HEK293 (cell line): ENCODE measurements around the gene MORC4.

Source experiments
- SETDB1 ChIP-seq: IDR thresholded peaks from one replicate; pipeline ENCODE4 v1.6.1; 2017; ENCODE audit warnings: mild to moderate bottlenecking, low read length, moderate library complexity, mixed read lengths; ENCODE audit not compliant: insufficient read length
- SP3 ChIP-seq: fragments of 450-650 bp; formaldehyde crosslinking; IDR thresholded peaks from 2 replicates; pipeline ENCODE4 v1.5.1; 2016; ENCODE audit warnings: missing biosample characterization, missing genetic modification characterization
- TRIM28 ChIP-seq: IDR thresholded peaks from 2 replicates; pipeline ENCODE4 v1.6.1; 2011; ENCODE audit warnings: low read length, control low read depth, borderline replicate concordance
- TSHZ1 ChIP-seq: fragments of 450-650 bp; formaldehyde crosslinking; IDR thresholded peaks from 2 replicates; pipeline ENCODE4 v1.5.1; 2016; ENCODE audit warnings: missing biosample characterization, missing genetic modification characterization, borderline replicate concordance
- WT1 ChIP-seq: fragments of 450-650 bp; formaldehyde crosslinking; IDR thresholded peaks from 2 replicates; pipeline ENCODE4 v1.5.1; 2016; ENCODE audit warnings: missing biosample characterization, missing genetic modification characterization
- ZBTB11 ChIP-seq: fragments of 450-650 bp; formaldehyde crosslinking; conservative IDR thresholded peaks from 2 replicates; pipeline ENCODE4 v1.5.1; 2016; ENCODE audit warnings: low read depth, missing biosample characterization, missing genetic modification characterization
- ZNF174 ChIP-seq: fragments of 450-650 bp; formaldehyde crosslinking; IDR thresholded peaks from 2 replicates; pipeline ENCODE4 v1.5.0; 2017; ENCODE audit warnings: missing biosample characterization, mild to moderate bottlenecking, missing genetic modification characterization
- ZNF26 ChIP-seq: fragments of 450-650 bp; formaldehyde crosslinking; IDR thresholded peaks from 2 replicates; pipeline ENCODE4 v1.5.1; 2016; ENCODE audit warnings: missing biosample characterization, missing genetic modification characterization
- ZNF274 ChIP-seq, 2 experiments: fragments of 200-500 bp in 1 of 2; fragments of 450-650 bp in 1 of 2; sonication (Bioruptor generic) in 1 of 2; formaldehyde crosslinking in 1 of 2; IDR thresholded peaks; 2 replicates each; pipeline versions ENCODE4 v1.5.1 to v1.6.1; 2014 to 2016; ENCODE audit warnings: borderline replicate concordance in 1 of 2, inconsistent platforms in 1 of 2, low read length in 1 of 2, missing biosample characterization in 1 of 2, missing genetic modification characterization in 1 of 2
- ZNF571 ChIP-seq: fragments of 450-650 bp; formaldehyde crosslinking; IDR thresholded peaks from 2 replicates; pipeline ENCODE4 v1.5.0; 2017; ENCODE audit warnings: missing biosample characterization, missing genetic modification characterization
- ZNF76 ChIP-seq: fragments of 450-650 bp; formaldehyde crosslinking; IDR thresholded peaks from 2 replicates; pipeline ENCODE4; 2016; ENCODE audit warnings: low read depth, missing biosample characterization, missing genetic modification characterization, borderline replicate concordance
- TF ChIP-seq, protein P1 (sequence below): fragments of 450-650 bp; formaldehyde crosslinking; IDR thresholded peaks from 2 replicates; pipeline ENCODE4 v1.5.1; 2016; ENCODE audit warnings: missing biosample characterization, missing genetic modification characterization
- TF ChIP-seq, protein P2 (sequence below): fragments of 450-650 bp; IDR thresholded peaks from 2 replicates; pipeline ENCODE4 v1.5.1; 2018; ENCODE audit warnings: missing biosample characterization, missing genetic modification characterization

GRCh38 chrX:106917830-106918500 lies 82.0 kb downstream of the MORC4 start:
- TF ChIP-seq ZNF571 (tag by site-specific recombination) (no peak), TSHZ1 (tag by site-specific recombination) (no peak), ZBTB11 (tag by site-specific recombination) (no peak), TRIM28 (no peak), ZNF274 (IDR thresholded peaks at IDR 0.05; ENCODE audit: low read length) (no peak), ZNF274 (tag by site-specific recombination; IDR thresholded peaks at IDR 0.05; ENCODE audit: borderline replicate concordance) (no peak), ZNF26 (no peak), ZNF76 (tag by site-specific recombination) (no peak), WT1 (tag by site-specific recombination) (no peak), SP3 (no peak), ZNF174 (tag by site-specific recombination) (no peak), SETDB1 (no peak)
- TF ChIP-seq, protein P1, sequence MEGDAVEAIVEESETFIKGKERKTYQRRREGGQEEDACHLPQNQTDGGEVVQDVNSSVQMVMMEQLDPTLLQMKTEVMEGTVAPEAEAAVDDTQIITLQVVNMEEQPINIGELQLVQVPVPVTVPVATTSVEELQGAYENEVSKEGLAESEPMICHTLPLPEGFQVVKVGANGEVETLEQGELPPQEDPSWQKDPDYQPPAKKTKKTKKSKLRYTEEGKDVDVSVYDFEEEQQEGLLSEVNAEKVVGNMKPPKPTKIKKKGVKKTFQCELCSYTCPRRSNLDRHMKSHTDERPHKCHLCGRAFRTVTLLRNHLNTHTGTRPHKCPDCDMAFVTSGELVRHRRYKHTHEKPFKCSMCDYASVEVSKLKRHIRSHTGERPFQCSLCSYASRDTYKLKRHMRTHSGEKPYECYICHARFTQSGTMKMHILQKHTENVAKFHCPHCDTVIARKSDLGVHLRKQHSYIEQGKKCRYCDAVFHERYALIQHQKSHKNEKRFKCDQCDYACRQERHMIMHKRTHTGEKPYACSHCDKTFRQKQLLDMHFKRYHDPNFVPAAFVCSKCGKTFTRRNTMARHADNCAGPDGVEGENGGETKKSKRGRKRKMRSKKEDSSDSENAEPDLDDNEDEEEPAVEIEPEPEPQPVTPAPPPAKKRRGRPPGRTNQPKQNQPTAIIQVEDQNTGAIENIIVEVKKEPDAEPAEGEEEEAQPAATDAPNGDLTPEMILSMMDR (tag by site-specific recombination) = no peak
- TF ChIP-seq, protein P2, sequence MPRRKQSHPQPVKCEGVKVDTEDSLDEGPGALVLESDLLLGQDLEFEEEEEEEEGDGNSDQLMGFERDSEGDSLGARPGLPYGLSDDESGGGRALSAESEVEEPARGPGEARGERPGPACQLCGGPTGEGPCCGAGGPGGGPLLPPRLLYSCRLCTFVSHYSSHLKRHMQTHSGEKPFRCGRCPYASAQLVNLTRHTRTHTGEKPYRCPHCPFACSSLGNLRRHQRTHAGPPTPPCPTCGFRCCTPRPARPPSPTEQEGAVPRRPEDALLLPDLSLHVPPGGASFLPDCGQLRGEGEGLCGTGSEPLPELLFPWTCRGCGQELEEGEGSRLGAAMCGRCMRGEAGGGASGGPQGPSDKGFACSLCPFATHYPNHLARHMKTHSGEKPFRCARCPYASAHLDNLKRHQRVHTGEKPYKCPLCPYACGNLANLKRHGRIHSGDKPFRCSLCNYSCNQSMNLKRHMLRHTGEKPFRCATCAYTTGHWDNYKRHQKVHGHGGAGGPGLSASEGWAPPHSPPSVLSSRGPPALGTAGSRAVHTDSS = no peak
